ENCODE results near the gene RBM39.
"Not testable (repeated sequence)": the region's sequence is repeated elsewhere in the genome, so short reads cannot be mapped to it uniquely, and the experiment has no call there.

The RBM39 gene

DNA sequence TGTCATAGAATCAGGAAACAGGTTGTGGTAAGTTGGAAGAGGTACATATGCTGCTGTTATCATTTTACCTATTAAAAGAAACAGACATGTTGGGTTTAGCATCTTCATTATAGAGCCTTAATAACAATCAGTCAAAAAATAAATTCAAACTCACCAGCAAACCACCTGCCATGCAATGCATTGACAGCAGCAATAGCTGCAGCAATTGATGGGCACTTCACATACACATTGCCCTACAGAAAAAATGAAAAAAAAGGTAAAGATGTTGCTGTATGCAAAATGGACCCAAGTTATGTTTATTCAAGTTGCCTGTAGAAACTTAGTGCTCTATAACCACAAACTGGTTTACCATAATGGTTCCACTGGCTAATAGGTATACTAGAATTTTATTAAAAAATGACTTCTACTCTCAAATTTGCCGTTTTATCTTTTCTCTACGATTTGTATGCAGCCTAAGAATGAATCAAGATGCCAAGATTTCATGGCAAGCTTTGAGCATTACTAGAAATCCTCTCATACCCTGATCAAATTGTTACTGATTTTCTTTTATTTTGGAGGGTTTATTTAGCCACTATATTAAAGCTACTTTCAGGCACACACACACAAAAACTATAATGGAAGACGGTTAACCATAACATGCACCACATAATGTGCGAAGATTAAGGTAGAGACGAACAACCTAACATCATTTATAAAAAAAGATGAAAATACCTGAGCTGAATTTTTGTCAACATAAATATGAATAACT is 37.4 kb downstream of the RBM39 start:
- DNase-seq = no peak

- DNase-seq = no peak
Measured at GRCh38 chr20:35702824-35703695, 39.0 kb downstream of the RBM39 start.

- no peak for DNase-seq
Measured at GRCh38 chr20:35702051-35702823, 39.8 kb downstream of the RBM39 start.

DNA sequence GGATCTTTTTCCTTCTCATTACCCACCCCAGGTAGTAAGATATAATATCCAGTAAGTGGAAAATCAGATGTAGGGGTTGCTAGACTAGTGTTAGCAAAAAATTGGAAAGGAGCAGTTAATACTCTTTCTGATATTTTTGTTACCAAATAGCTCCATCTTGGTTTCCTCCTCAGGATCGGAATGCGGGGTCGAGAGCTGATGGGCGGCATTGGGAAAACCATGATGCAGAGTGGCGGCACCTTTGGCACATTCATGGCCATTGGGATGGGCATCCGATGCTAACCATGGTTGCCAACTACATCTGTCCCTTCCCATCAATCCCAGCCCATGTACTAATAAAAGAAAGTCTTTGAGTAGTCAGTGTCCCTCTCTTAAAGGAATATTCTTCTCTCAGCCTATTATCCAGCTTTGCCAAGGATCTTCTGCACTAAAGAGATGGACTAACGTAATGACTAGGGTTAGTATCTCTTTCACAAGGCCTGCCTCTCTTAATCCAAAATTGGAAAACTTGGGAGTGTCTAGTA is 41.4 kb downstream of the RBM39 start:
- DNase-seq = no peak

- DNase-seq = no peak
Measured at GRCh38 chr20:35699957-35700624, 42.0 kb downstream of the RBM39 start.

GRCh38 chr20:35699127-35699956 is 42.7 kb downstream of the RBM39 start, which contains the start of the genes NFS1 and ROMO1:
NFS1 (minus strand) TSS chr20:35699352; CDS start chr20:35699288, 64 bp downstream.
ROMO1 (plus strand) TSS chr20:35699405; CDS start chr20:35699633, 228 bp downstream.
- peak; percentile 52 for DNase-seq

GRCh38 chr20:35698298-35699126 is 43.5 kb downstream of the RBM39 start:
- no peak for DNase-seq

DNA sequence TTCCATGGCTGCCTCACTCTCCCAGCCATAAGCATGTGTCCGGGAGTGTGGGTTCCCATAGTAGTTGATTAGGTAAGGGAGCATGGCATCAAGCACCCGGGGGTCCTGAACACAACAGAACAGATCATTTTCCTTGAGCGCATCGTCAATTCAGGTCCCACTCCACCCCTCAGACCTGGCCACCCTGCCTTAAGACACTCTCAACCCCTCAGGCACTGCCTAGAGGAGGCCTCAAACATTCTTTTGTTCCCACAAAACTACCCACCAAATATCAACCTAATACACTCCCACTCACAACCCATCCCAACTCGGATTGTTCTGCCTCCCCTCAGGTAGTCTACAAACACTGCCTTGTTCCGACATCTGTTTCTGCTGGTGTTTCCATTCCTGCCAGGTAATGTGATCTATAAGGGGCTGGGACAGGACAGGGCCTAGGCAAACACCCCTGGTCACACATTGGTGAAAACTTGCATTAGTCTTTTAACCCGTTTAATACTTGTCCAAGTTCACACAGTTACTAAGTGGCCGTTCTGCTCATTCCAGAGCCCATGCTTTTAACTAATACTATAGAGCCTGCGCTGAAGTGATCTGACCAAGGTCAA is 44.3 kb downstream of the RBM39 start:
- no peak for DNase-seq

- DNase-seq = no peak
Measured at GRCh38 chr20:35695978-35696377, 46.1 kb downstream of the RBM39 start.

GRCh38 chr20:35695245-35695749 is 46.8 kb downstream of the RBM39 start:
- DNase-seq = no peak

- DNase-seq = no peak
Measured at GRCh38 chr20:35690265-35690664, 51.8 kb downstream of the RBM39 start.

GRCh38 chr20:35686872-35687271 is 55.2 kb downstream of the RBM39 start:
- DNase-seq = not testable (repeated sequence)

GRCh38 chr20:35685368-35685767 is 56.7 kb downstream of the RBM39 start:
- not testable (repeated sequence) for DNase-seq

DNA sequence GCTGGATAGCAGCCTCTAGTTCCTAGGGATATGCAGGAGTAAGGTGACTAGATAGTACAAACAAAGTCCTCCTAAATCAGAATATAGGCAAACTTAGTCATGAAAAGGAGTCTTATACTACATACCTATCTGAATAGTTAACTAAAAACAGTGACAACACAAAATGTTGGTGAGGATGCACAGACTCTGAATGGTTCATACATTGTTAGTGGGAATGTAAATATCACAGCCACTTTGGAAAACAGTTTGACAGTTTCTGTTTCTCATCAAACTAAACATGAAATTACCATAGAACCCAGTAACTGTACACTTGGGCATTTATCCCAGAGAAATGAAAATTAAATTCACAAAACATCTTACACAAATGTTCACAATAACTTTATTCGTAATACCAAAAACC is 60.1 kb downstream of the RBM39 start:
- no peak for DNase-seq

- DNase-seq = no peak
Measured at GRCh38 chr20:35680452-35681183, 61.4 kb downstream of the RBM39 start.

DNA sequence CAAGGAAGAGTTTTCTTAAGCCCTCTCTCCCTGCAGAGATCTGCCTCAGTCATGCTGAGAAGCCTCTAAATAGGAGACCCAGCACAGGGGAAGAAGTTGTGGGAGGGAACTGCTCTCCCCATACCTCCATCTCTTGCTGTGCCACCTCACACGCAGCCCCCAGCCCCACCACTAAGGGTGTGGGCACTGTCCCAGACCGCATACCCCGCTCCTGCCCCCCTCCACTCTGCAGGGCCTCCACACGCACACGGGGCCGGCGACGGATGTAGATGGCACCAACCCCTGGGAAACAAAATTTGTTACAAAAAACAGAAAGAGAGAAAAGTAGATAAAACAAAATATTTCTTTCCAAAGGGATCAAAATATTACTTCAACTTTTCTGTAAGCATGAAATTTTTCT is 67.1 kb downstream of the RBM39 start:
- no peak for DNase-seq

GRCh38 chr20:35673884-35674283 is 68.2 kb downstream of the RBM39 start:
- DNase-seq = no peak

DNA sequence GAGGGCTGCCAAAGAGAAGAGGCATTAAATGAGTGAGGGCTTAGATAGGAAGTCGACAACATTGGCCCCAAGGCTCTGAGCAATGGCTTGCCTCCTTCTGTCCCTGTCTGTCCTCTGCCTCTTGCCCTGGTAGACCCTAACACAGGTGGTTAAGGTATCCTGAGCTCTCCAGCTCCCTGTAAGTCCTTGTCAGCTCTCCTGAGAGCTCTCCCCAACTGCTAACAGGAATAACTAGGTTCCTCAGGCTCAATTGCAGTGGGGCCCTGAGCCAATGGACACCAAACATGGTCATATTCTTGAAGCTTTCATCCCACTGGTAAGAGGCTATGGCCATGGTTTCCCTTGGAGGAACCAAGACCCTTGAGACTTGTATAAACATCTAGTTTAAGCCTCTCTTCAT is 72.4 kb downstream of the RBM39 start:
- DNase-seq = no peak

GRCh38 chr20:35669221-35669620 is 72.8 kb downstream of the RBM39 start:
- no peak for DNase-seq

Data from DMS153 (cell line).